Renal cortical epithelial cell (primary cell): Measurements from ENCODE around the gene DTNB. TPM values are rescaled to one million over a fixed set of nuclear protein-coding genes. Genes with fewer than 3 reads are reported as not detected.
"Not testable (repeated sequence)": the region's sequence is repeated elsewhere in the genome, so short reads cannot be mapped to it uniquely, and the experiment has no call there.

Experiments used
- DNase-seq: peaks from one replicate; pipeline ENCODE4 v3.0.0-alpha.2; 2011; ENCODE audit warnings: low read depth
- total RNA-seq: library from RNA; depleted of rRNA; stranded (reverse); fragments of >200 nt; gene quantifications from 2 replicates; pipeline ENCODE4 v1.2.3, GENCODE V29; 2014

The DTNB gene
- total RNA-seq, 1 donor from 2014 or later, result 10.7 TPM

DNA sequence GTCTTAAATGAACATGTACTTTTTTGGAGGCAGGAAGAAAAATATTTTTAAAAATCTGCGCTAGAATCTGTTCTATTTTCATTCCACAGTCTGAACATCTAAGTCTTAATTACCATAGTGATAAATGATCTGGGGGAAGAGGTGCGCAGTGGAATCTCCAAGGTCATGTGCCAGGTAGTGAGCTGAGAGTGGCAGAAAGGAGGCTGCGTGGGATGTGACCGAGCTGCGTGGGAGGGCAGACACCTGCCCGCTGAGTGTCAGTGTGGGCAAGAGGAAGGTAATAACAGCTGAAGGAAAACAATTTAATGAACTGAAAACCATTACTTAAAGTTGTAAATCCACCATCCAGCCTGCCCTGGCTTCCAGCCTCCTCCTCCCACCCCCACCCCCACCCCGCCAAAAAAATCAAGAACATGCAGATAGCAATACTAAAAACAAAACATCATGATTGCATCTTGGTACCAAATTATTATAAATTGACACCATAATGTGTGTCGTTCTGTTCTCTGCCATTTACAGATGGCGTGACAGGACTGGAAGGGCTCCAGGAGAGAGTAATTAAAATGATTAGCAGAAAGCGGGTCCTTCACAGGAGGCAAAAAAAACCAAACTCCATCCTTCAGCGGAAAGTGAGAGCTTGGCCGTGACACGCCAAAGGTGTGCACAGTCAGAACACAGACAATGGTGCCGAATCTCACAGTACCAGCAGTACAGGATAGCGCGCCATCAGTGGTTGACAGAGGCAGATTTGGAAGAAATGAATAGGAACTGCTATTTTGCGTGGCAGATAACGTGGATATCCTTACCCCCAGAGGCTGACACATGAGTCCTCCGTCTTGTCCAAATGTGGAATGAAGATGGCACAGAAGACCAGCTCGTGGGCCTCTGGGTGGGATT is 11.4 kb upstream of the DTNB start:
- no peak for DNase-seq

DNA sequence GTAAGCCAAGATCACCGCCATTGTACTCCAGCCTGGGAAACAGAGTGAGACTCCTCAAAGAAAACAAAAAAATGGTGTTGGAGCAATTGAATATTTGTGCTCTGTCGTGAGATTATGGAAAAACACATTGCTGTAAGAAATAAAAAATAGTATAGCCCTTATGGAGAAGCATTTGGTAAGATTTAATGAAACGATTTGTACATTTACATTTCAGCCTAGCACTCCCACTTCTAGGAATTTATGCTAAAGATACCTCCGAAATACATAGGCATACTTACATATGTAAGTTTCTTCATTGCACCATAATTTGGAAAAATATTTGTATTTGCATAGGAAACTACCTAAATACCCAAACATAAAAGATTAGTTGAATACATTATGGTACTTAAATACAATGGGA is 8.7 kb upstream of the DTNB start:
- DNase-seq, result no peak

DNA sequence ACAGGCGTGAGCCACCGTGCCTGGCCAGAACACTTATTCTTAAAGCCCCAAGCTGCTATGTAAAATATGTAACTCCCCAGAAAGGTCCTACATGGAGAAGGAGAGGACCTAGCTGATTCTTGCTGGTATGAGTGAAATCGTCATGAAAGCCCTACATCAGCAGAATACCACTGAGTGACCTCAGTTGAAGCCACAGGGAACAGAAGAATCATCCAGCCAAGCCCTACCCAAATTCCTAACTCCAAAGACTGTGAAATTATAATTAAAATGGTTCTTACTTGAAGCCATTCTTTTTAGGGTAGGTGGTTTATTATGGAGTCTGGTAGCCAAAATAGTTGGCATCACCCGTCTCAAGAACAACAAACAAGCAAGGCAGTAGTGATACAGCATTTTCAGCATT is 4.5 kb upstream of the DTNB start:
- no peak for DNase-seq

DNA sequence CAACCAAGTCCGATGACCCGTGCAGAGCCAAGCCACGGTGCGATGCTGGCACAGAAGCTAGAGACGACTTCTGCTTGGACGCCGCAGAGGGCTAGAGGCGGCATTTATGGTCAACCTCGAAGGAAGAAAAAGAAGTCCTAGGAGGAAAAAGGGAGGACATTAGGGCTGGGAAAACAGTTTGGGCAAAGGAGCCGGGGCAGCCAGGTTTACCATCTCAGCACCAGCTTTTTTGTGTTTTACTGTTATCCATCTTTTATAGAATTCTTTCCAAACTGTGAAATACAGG is 643 bp upstream of the DTNB start:
- no peak for DNase-seq

DNA sequence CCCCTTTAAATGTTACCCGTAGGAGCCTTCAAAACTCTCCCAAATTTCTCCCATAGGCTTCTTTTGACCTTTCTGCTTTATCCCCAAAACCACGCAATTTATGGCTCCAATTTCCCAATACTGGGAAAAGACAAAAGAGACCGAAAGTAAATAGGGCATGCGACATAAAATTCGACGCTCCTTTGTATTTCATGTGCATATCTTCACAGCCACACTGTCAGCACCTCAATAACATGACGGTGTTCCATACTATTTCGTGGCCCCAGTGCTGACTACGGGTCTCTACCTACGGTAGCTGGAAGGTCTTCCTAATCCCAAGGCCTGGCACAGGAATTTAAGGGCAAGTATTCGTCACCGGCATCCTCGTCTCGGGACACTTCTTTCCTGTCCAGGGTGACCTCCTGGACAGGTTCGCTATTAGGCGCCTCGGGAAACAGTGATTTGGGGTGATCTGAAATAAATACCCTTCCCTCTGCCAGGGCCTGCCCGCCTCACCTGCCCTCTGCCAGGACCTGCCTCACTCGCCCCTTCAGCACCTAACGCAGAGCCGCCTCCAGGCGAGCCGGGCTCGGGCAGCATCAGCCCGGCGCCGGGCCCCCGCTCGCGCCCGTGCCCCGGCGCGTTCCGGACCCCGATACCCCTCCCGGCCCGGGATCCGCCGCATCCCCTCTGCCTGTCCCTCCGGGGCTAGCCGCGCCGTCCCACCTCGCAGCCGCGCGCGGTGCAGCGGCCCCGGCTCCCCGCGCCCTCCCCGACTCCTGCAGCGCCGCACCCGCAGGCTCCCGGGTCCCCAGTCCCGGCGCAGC is 680 bp downstream of the DTNB start:
- DNase-seq, result no peak

DNA sequence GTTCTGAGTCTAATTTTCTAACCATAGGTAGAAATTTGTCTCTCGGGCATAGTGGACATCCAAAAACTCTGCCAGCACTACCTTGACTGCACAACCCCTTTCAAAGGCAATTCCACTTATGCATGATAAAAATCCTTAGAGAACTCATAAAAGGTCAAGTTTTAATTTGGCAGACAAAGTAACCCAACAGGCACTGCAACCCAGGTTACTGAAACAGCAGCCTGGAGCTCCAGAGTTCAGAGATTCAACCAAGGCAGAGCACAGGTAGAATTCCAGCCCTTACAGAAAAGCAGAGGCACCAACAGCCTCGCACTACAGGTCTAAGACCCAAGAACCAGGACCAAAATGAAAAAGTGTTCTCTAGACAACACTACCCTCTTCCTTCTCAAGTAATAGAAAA is 1.8 kb downstream of the DTNB start:
- DNase-seq, result no peak

DNA sequence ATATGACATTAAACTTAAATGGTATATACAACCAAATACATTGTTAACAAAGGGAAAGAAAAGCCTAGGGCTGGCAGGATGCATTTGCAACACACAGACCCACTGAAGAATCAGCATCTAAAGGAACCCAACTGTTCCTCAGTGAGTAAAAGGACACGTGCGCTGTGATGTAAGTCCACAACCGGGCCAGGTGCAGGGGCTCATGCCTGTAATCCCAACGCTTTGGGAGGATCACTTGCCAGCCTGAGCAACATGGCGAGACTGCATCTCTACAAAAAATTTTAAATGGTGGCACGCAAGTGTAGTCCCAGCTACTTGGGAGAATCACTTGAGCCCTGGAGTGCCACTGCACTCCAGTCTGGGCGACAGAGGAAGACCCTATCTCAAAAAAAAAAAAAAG is 3.9 kb downstream of the DTNB start:
- no peak for DNase-seq

DNA sequence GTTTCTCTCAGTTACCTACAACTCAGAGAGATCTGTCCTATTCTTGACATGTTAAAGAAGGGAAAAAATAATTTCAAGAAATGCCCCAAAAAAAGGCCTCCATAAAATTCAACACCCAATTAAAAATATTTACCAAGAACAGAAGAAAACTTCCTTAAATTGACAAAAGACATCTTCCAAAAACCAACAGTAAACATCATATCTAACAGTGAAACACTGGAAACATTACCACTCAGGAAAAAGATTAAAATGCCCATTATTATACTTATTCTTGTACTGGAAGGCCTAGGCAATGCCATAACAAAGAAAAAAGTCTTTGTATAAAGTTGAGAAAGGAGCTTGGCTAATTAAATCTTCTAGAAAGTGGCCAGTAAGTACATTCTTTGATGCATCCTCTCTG is 7.2 kb downstream of the DTNB start:
- DNase-seq, result no peak

DNA sequence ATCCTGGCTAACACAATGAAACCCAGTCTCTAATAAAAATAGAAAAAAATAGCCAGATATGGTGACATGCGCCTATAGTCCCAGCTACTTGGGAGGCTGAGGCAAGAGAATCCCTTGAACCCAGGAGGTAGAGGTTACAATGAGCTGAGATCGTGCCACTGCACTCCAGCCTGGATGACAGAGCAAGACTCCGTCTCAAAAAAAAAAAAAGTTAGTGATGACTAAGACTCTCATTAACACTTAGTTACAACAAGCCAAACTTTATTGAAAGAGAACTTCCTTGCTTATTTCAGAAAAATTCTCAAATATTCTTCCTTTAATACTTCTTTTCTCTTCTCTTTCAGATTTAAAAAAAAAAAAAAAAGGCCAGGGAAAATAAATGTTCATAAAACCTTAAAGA is 7.9 kb downstream of the DTNB start:
- not testable (repeated sequence) for DNase-seq

DNA sequence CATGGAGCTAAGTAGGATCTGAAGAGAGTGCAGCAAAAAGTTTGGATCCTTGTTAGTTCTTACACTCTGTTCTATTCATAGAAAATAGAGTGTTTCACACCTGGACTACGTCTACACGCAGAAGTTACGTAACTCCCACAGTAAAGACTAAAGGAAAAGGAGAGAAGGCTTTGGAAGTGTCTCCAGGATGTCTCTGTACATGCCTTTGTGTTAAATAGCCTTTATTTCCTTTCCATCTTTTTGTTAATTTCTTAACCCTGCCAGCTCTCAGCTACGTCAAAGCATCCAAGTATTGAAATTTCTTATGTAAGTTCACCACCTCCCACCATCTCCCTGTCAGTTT is 8.4 kb downstream of the DTNB start:
- no peak for DNase-seq

DNA sequence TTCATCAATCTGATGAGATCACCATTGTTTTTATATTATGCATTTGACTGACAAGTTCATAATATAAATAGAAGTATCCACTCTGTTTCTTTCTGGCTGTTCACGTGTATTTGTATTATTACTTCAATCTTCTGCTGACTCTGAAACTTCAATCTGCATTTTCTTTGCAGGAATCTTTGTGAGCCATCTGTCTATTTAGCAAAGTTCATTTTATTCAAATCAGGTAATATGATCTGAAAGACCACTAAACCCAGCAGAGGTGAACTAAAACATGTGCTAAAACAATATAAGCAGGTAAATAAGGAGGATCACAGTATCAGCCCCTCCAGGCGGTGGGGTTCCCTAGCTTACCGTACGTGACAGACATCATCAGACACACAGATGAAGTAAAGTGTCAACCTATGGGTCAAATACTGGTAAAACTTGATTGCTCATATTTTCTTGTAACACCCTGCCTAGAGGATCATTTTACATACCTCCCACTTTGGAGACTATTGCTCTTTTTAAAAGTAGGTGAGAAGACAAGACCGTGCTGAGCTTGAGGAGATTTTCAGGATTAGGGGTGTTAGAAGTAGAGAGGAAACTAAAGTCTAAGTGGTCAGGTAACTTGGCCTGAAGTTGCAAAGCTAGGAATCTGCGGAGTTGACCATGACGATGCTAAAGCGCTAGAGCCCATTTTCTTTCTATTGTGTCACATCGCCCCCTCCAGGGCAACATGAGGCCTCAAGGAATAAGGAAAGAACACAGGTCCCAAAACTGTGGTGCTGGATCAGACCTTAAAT is 9.0 kb downstream of the DTNB start:
- peak; percentile 65 for DNase-seq

DNA sequence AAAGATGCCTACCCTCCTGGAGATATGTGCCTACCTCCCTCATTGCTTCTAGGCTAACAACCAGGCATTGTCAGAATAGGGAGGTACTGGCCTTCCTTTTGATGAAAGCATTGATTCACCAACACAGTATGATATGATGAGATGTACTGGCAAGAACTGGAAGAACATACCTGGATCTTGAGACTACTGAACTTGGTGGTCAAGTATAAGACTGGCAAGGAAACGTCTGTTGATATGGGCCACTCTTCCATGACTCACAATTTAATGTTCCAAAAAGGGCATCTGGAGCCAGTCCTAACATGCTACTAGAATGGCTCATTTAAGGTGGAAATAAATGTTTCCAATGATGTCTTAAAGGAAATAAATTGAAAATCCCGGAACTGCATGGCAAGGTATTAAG is 18.1 kb downstream of the DTNB start:
- DNase-seq, result no peak

DNA sequence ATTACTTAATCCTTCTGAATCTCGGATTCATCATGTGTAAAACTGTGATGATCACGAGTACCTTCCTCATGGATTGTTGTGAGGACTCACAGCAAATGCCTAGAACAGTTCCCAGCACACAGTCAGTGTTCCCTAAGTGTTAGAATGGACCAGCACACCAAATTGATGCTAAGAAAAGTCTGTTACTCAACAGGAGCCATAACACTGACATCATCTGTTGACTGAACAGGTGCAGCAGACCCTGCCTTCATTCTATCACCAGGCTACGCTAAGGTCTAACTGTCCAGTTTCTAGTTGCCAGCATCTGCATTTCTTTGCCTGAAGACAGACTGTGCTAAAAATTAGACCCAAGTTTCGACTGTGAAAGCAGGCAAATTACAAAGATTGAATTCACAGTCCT is 18.6 kb downstream of the DTNB start:
- DNase-seq, result no peak

DNA sequence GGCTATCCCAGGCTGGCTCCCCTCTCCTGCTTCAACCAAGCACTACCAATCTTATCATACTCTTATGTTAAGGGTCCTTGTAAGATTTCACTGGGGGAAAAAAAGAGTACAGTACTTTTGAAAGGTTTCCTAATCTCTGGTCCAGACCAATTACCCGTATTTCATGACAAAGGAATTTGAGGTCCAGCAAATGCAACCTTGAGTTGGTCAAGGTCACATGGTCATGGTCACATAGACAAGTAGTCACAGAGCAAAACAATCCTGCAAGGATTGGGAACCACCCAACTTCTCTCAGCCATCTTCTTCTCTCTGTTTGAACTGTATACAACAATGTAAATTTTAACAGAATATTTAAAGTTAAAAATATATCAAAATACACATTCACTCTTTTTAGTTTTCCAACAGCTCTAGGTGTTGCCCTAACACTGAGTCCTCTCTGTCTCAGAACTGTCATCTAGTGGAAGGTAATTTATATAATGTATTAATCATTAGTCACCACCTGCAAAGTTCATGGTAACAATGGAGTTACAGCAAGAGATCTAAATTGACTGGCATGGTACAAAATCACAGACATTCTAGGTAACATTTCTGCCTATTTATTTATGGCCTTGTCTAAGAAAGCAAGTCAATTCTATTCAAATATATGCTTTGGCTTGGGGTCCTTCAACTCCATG is 21.5 kb downstream of the DTNB start:
- DNase-seq, result no peak

DNA sequence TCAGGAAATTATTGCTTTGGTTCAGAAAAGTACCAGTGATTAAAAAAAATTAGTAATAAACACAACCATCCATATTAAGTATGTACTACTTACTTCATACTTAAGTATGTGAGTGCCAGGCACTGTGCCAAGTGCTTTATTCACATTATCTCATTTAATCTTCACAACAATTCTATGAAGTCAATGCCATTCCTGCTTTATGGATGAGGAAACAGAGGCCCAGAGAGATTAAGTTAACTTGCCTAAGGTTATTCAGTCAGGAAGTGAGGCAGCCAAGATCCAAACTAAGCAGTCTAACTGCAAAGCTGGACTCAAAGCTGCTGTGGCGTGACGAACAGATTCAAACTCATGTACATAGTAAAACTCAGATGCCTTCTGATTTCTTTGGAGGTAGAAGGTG is 22.3 kb downstream of the DTNB start:
- DNase-seq, result no peak

DNA sequence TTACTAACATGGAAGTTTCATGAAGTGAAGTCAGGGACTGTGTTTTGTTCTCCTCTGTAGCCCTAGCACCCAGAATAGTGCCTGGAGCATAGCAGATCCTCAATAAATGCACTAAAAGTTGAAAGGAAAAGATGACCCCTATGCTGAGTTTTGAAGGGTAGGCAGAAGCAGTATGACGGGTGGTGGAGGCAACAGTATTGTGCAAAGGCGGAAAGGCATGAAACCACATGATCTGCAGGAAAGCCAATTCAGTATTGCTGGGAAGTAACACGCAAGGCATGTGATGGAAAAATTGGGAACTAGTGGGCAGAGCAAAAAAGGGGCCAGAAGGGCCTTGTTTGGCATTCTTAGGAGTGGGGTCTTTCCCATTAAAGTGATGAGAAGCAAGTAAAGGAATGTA is 23.1 kb downstream of the DTNB start:
- DNase-seq, result peak; percentile 50

DNA sequence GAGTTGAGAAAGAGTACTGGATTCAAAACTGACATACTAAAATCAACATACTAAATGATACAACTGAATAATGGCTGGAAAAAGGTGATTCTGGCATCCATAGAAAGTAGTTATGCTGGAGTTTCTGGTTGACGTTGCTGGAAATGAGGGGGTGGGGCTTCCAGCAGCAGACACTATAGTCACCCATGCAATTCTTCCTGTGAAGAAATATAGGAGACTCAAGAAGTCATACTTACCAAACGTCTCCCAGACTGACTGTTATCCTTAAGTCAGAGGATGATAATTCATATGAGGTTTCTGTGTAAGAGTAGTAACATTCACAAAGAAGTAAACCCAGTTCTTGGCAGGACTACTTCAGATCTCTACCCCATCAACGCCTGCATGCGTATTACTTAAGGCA is 23.6 kb downstream of the DTNB start:
- DNase-seq, result no peak

DNA sequence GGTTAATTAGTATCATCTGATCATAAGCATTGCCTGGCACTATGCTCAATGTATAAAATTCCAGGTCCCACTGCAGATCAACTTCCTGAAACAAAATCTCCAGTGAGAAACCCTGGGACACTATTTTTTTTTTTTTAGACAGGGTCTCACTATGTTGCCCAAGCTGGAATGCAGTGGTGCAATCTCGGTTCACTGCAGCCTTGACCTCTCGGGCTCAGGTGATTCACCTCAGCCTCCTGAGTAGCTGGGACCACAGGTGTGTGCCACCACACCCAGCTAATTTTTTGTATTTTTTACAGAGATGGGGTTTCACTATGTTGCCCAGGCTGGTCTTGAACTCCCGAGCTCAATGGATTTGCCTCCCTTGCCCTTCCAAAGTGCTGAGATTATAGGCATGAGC is 31.1 kb downstream of the DTNB start:
- no peak for DNase-seq

DNA sequence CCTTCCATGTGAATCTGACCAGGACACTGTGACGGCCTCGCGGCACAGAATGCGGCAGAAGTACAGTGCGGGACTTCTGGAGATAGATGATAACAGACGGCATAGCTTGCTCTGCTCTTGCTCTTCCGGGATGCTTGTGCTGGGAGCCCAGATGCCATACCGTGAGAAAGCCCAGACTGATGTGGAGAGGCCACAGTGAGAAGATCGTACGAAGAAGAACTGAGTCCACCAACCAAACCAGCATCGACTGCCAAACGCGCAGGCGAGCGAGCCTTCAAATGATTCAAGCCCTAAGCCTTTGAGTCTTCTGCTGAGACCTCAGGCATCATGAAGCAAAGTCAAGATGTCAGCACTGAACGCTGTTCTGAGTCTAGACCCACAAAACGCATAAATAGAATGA is 33.7 kb downstream of the DTNB start:
- DNase-seq, result no peak

DNA sequence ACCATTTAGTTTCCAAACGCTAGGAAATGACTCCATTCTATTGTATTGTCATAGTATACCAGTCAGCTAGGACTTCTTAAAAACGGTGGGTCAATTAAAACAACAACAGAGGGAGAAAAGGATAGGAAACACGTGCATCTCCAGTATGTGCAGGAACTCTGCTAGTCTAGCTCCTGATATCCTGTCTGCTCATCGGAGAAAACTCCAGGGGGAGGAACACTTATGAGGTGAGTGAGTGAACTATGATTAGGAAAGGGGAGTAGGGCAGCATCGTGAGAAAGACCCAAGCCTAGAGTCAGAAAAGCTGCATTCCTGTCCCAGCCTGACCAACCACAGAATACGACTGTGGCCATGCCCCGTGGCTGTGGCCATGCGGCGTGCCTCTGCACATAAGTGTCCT is 34.2 kb downstream of the DTNB start:
- DNase-seq, result peak; percentile 1

DNA sequence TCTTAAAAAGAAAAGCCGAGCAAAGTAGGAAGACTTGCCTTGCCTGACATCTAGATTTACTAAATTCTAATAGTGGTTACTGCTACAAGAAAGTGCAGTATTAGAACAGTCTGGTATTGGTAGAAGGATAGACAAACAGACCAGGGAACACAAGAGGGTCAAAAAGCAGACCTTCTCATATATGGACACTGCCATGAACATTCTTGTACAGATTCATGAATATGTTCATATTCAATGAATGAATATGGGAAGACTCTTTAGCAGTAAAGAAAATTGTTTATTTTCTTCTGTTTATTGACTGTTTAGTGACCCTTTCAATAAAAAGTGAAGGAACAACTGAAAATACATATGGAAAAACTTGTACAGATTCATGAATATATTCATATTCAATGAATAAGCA is 37.6 kb downstream of the DTNB start:
- no peak for DNase-seq

DNA sequence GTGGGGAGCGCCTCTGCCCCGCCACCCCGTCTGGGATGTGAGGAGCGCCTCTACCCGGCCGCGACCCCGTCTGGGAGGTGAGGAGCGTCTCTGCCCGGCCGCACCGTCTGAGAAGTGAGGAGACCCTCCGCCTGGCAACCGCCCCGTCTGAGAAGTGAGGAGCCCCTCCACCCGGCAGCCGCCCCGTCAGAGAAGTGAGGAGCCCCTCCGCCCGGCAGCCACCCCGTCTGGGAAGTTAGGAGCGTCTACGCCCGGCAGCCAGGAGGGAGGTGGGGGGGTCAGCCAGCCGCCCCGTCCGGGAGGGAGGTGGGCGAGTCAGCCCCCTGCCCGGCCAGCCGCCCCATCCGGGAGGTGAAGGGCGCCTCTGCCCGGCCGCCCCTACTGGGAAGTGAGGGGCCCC is 39.6 kb downstream of the DTNB start:
- DNase-seq, result not testable (repeated sequence)
